K562 (cell line): ENCODE results near the gene ANAPC2. TPM values are rescaled to one million over a fixed set of nuclear protein-coding genes. Genes with fewer than 3 reads are reported as not detected.

Experiments used
- ATAC-seq: fragments of 200-7000 bp; cut with Tn5 transposase; 3 replicates; pipeline ENCODE4 v1.9.1; 2020; ENCODE audit warnings: moderate library complexity
- BruUV-seq: library from RNA; stranded (reverse); fragments of 400-500 nt; replicated peaks from 2 replicates; lab custom pipeline; 2021; lab: Mats Ljungman, UMichigan
- CTCF ChIA-PET: fragments of 300-600 bp; formaldehyde crosslinking; extraction: SDS; loops from one replicate; lab custom pipeline; 2021; ENCODE audit warnings: low intra/inter-chr PET ratio; lab: Yijun Ruan, JAX
- POLR2A ChIA-PET: fragments of 300-600, 350-650 bp; sonication (Branson Sonifier 250); formaldehyde crosslinking; extraction: SDS; loops from one replicate; lab custom pipeline; 2021; ENCODE audit warnings: antibody characterized with exemption, inconsistent platforms; lab: Yijun Ruan, JAX
- DNase-seq, 4 experiments: peaks; one replicate each; pipeline versions ENCODE4 v3.0.0 to v3.0.0-alpha.2; 2011 to 2018; ENCODE audit warnings: low spot score in 3 of 4, mixed read lengths in 3 of 4; ENCODE audit errors: extremely low read depth in 1 of 4
- FAIRE-seq: peaks from 2 replicates; lab custom pipeline; 2011; peaks lifted over from hg19 to GRCh38; lab: Jason Lieb, UNC
- H2AFZ ChIP-seq: 2 replicates; pipeline ENCODE4 v1.6.0; 2011; ENCODE audit warnings: low read depth, low read length, control low read depth, inconsistent platforms
- H3K27ac ChIP-seq: fragments of 200-600 bp; 3 replicates; pipeline ENCODE4 v1.8.0; 2011; ENCODE audit warnings: low read depth, mild to moderate bottlenecking, control low read depth, inconsistent platforms, low read length, moderate library complexity, mixed read lengths; ENCODE audit errors: extremely low read depth
- H3K27me3 ChIP-seq, 2 experiments: fragments of 300-600 bp in 1 of 2; 2 replicates in 1 of 2; 3 replicates in 1 of 2; pipeline versions ENCODE4 v1.6.0 to v1.8.0; 2011; ENCODE audit warnings: inconsistent platforms in 2 of 2, low read length in 2 of 2, mild to moderate bottlenecking in 1 of 2, mixed read lengths in 1 of 2, moderate library complexity in 1 of 2; ENCODE audit not compliant: control insufficient read depth in 2 of 2, insufficient read depth in 2 of 2
- H3K36me3 ChIP-seq: fragments of 300-600 bp; 3 replicates; pipeline ENCODE4 v1.8.0; 2011; ENCODE audit warnings: mild to moderate bottlenecking, low read length, inconsistent platforms; ENCODE audit not compliant: control insufficient read depth, insufficient read depth
- H3K4me1 ChIP-seq, 2 experiments: fragments of 200-600 bp in 1 of 2; replicated peaks in 1 of 2; 2 replicates in 1 of 2; 3 replicates in 1 of 2; pipeline versions ENCODE4 v1.5.1 to v1.8.0; 2011; ENCODE audit warnings: inconsistent platforms in 2 of 2, low read length in 2 of 2, mild to moderate bottlenecking in 1 of 2, mixed read lengths in 1 of 2, moderate library complexity in 1 of 2; ENCODE audit not compliant: control insufficient read depth in 2 of 2, insufficient read depth in 2 of 2
- H3K4me2 ChIP-seq: 2 replicates; pipeline ENCODE4 v1.6.1; 2011; ENCODE audit warnings: low read length, control low read depth, inconsistent platforms, mixed read lengths; ENCODE audit not compliant: insufficient read depth
- H3K4me3 ChIP-seq: fragments of 200-600 bp; sonication (generic), shearing (Covaris generic); 2 replicates; pipeline ENCODE4 v1.5.1; 2016; ENCODE audit warnings: control low read depth, inconsistent platforms
- H3K79me2 ChIP-seq: fragments of 200-600 bp; 3 replicates; pipeline ENCODE4 v1.8.0; 2011; ENCODE audit warnings: low read length, inconsistent platforms; ENCODE audit not compliant: control insufficient read depth, insufficient read depth
- H3K9ac ChIP-seq, 2 experiments: 2 replicates each; pipeline versions ENCODE4 v1.6.0 to v1.6.1; 2011; ENCODE audit warnings: low read depth in 2 of 2, low read length in 2 of 2, control low read depth in 1 of 2, inconsistent platforms in 1 of 2, mild to moderate bottlenecking in 1 of 2, mixed read lengths in 1 of 2; ENCODE audit not compliant: insufficient read depth in 1 of 2
- H3K9me1 ChIP-seq: one replicate; pipeline ENCODE4 v1.6.0; 2011; ENCODE audit warnings: inconsistent platforms, mild to moderate bottlenecking, low read length, moderate library complexity; ENCODE audit not compliant: control insufficient read depth, insufficient read depth
- H3K9me3 ChIP-seq: replicated peaks from 2 replicates; pipeline ENCODE4 v1.5.1; 2011; ENCODE audit warnings: low read depth, low read length, inconsistent platforms; ENCODE audit not compliant: control insufficient read depth, insufficient read depth
- H4K20me1 ChIP-seq: replicated peaks from 2 replicates; pipeline ENCODE4 v1.6.1; 2011; ENCODE audit warnings: low read length, inconsistent platforms, mixed read lengths; ENCODE audit not compliant: control insufficient read depth, insufficient read depth
- E2F3 ChIP-seq: fragments of 250-450 bp; sonication (Bioruptor Pico); IDR thresholded peaks from 2 replicates; pipeline ENCODE4 v1.4.0; 2020; ENCODE audit warnings: mild to moderate bottlenecking
- E2F6 ChIP-seq, 2 experiments: IDR thresholded peaks; 2 replicates each; pipeline ENCODE4 v1.6.1; 2011; ENCODE audit warnings: borderline replicate concordance in 1 of 2, control low read depth in 1 of 2, low read depth in 1 of 2, low read length in 1 of 2, mild to moderate bottlenecking in 1 of 2, mixed read lengths in 1 of 2, moderate library complexity in 1 of 2; ENCODE audit not compliant: insufficient read depth in 1 of 2, insufficient read length in 1 of 2, poor library complexity in 1 of 2, severe bottlenecking in 1 of 2; ENCODE audit errors: extremely low read depth in 1 of 2
- ELK1 ChIP-seq: sonication (generic); formaldehyde crosslinking; IDR thresholded peaks from 2 replicates; pipeline ENCODE4 v1.8.1; 2022; ENCODE audit warnings: missing genetic modification reagents
- MIER1 ChIP-seq: fragments of 450-650 bp; IDR thresholded peaks from 2 replicates; pipeline ENCODE4 v1.6.1; 2016; ENCODE audit warnings: antibody characterized with exemption, mild to moderate bottlenecking, low read depth
- POLR2AphosphoS5 ChIP-seq: IDR thresholded peaks from 2 replicates; pipeline ENCODE4 v1.6.1; 2011; ENCODE audit warnings: mild to moderate bottlenecking, low read depth, low read length, moderate library complexity; ENCODE audit not compliant: control insufficient read depth, insufficient read depth
- PTBP1 ChIP-seq: fragments of 200-400 bp; formaldehyde crosslinking; IDR thresholded peaks from 2 replicates; pipeline ENCODE4 v1.6.1; 2017; ENCODE audit warnings: low read depth, low read length
- RNF219 ChIP-seq: fragments of 250-450 bp; sonication (Bioruptor Pico); IDR thresholded peaks from 2 replicates; pipeline ENCODE4 v1.5.0; 2022; ENCODE audit warnings: mild to moderate bottlenecking
- SMAD3 ChIP-seq: fragments of 450-650 bp; formaldehyde crosslinking; conservative IDR thresholded peaks from 2 replicates; pipeline ENCODE4 v1.4.0; 2020; ENCODE audit warnings: mild to moderate bottlenecking
- SP2 ChIP-seq: IDR thresholded peaks from 2 replicates; pipeline ENCODE4 v1.6.1; 2011; ENCODE audit warnings: mild to moderate bottlenecking, low read depth, low read length, moderate library complexity; ENCODE audit not compliant: poor library complexity, severe bottlenecking; ENCODE audit errors: extremely low read depth
- THRAP3 ChIP-seq: fragments of 450-650 bp; IDR thresholded peaks from 2 replicates; pipeline ENCODE4 v1.6.1; 2016; ENCODE audit warnings: mild to moderate bottlenecking, inconsistent platforms, borderline replicate concordance
- ZBTB34 ChIP-seq: fragments of 250-450 bp; sonication (Bioruptor Pico); IDR thresholded peaks from 2 replicates; pipeline ENCODE4 v1.8.0; 2021; ENCODE audit warnings: mild to moderate bottlenecking, moderate library complexity
- ZNF121 ChIP-seq: sonication (generic); formaldehyde crosslinking; conservative IDR thresholded peaks from 2 replicates; pipeline ENCODE4 v1.8.0; 2022; ENCODE audit warnings: missing genetic modification reagents
- ZNF124 ChIP-seq: sonication (generic); formaldehyde crosslinking; IDR thresholded peaks from 2 replicates; pipeline ENCODE4 v1.8.1; 2022; ENCODE audit warnings: missing genetic modification reagents
- ZNF263 ChIP-seq: sonication (generic); formaldehyde crosslinking; IDR thresholded peaks from 2 replicates; pipeline ENCODE4 v1.8.0; 2022; ENCODE audit warnings: mild to moderate bottlenecking, missing genetic modification reagents, borderline replicate concordance
- WGBS: fragments of 100-300 bp; shearing (Covaris generic); methylation state at CpG from one replicate; pipeline ENCODE4 v1.1.6; 2016; ENCODE audit warnings: low coverage, mixed read lengths; ENCODE audit not compliant: insufficient coverage; ENCODE audit errors: missing lambda C conversion rate; 5-methylcytosine and 5-hydroxymethylcytosine counted together
- in situ Hi-C: fragments of 300-500 bp; cut with MboI; formaldehyde crosslinking; loops from 4 replicates; pipeline ENCODE4 v1.15.0; 2018; ENCODE audit warnings: inconsistent platforms, mixed read lengths
- intact Hi-C: fragments of 100-400 bp; cut with micrococcal nuclease; formaldehyde crosslinking; loops from 2 replicates; pipeline ENCODE4 v1.14.2; 2022
- polyA plus RNA-seq, 8 experiments: library from polyadenylated mRNA; depleted of rRNA in 4 of 8; stranded (reverse) in 5 of 8; unstranded in 3 of 8; fragments of >200 nt; fragmentation: Nextera tagmentation in 2 of 8; fragmentation: Illumina TruSeq in 1 of 8; extraction: Ambion mirVana in 2 of 8; extraction: Trizol in 1 of 8; gene quantifications; 2 replicates each; pipeline versions ENCODE4 v1.2.1 to v1.2.3, GENCODE V29; 2011 to 2014; ENCODE audit warnings: inconsistent platforms in 1 of 8, missing spikeins in 1 of 8
- total RNA-seq, 7 experiments: library from RNA; depleted of rRNA in 6 of 7; stranded (reverse); fragments of >200 nt in 6 of 7; fragmentation: Illumina TruSeq in 2 of 7; extraction: Trizol in 2 of 7; gene quantifications; 2 replicates each; pipeline versions ENCODE4 v1.2.1 to v1.2.3, GENCODE V29; 2011 to 2021; ENCODE audit warnings: low replicate concordance in 1 of 7

Gene ANAPC2
- total and polyA plus RNA-seq, 9 of the 15 experiments (the other 6 are each of a cell fraction or from before 2014, with no cell fraction given): 0.11 to 56.5 (median 17.1) TPM; not detected in 1

GRCh38 chr9:137128862-137129455, 59.4 kb downstream of the ANAPC2 start:
- peak; percentile 56 for ATAC-seq
- intact Hi-C loops (loop anchor here (2.0 kb wide), 1 partner anchor 22 kb away; no protein-coding TSS in a partner anchor), in situ Hi-C loops (loop anchor here (5.0 kb wide), 1 partner anchor 98 kb away; the partner anchor contains the start of genes CYSRT1 and RNF224)
- Histone ChIP-seq H3K4me3 (peak overlapping the region; percentile 91), H3K4me1 (peaks cover 12 to 37% of the 10 kb centered on the region in 2 experiments; a peak in 4 of 5 replicates), H3K27me3 (no peaks in the 10 kb centered on the region), H3K4me2 (peak overlapping the region; percentile 100), H3K9me3 (no peaks in the 10 kb centered on the region), H3K79me2 (peaks cover 35% of the 10 kb centered on the region), H4K20me1 (no peaks in the 10 kb centered on the region), H3K9me1 (no peaks in the 10 kb centered on the region), H2AFZ (peak overlapping the region; percentile 99), H3K27ac (peak overlapping the region; percentile 78), H3K36me3 (peaks cover 2% of the 10 kb centered on the region; the same call in 1 of the 3 replicates), H3K9ac (peak overlapping the region; percentile 84 to 100)
- BruUV-seq: no TSS peak
- peak in 2 of 4 experiments; percentile 41 to 72 for DNase-seq
- WGBS: under 1% methylated on average over 35 of the region's 37 CpGs
- POLR2A ChIA-PET: interaction anchor here (0.6 to 2.3 kb wide), 14 partner anchors 9 to 149 kb away, joined by 3 to 23 read pairs (median 4); partner anchors contain the start of genes GRIN1, SAPCD2, TOR4A and TUBB4B
- CTCF ChIA-PET: no interaction called here
- no peak for FAIRE-seq
- peak; percentile 12 to 45 for TF ChIP-seq E2F6 (IDR thresholded peaks at IDR 0.05; ENCODE audit: borderline replicate concordance in 1 of 2, extremely low read depth in 1 of 2, insufficient read depth in 1 of 2, insufficient read length in 1 of 2, low read depth in 1 of 2, low read length in 1 of 2, poor library complexity in 1 of 2, severe bottlenecking in 1 of 2)
- TF ChIP-seq PTBP1: no peak
- no peak for TF ChIP-seq ZNF124 (CRISPR knock-in tag)
- TF ChIP-seq ZNF263 (CRISPR knock-in tag): no peak
- TF ChIP-seq MIER1: no peak
- TF ChIP-seq ZNF121 (CRISPR knock-in tag): no peak
- TF ChIP-seq RNF219 (CRISPR knock-in tag): no peak
- no peak for TF ChIP-seq SMAD3 (CRISPR knock-in tag)
- TF ChIP-seq THRAP3: no peak
- TF ChIP-seq SP2: no peak
- TF ChIP-seq ELK1 (CRISPR knock-in tag): no peak
- no peak for TF ChIP-seq E2F3 (CRISPR knock-in tag)
- no peak for TF ChIP-seq POLR2AphosphoS5
- TF ChIP-seq ZBTB34 (CRISPR knock-in tag): no peak
